Measurements from ENCODE around the gene TMBIM4. TPM values are rescaled to one million over a fixed set of nuclear protein-coding genes. Genes with fewer than 3 reads are reported as not detected.

TMBIM4 gene
- total RNA-seq, 1 experiment from 2014 or later: 115 TPM

DNA sequence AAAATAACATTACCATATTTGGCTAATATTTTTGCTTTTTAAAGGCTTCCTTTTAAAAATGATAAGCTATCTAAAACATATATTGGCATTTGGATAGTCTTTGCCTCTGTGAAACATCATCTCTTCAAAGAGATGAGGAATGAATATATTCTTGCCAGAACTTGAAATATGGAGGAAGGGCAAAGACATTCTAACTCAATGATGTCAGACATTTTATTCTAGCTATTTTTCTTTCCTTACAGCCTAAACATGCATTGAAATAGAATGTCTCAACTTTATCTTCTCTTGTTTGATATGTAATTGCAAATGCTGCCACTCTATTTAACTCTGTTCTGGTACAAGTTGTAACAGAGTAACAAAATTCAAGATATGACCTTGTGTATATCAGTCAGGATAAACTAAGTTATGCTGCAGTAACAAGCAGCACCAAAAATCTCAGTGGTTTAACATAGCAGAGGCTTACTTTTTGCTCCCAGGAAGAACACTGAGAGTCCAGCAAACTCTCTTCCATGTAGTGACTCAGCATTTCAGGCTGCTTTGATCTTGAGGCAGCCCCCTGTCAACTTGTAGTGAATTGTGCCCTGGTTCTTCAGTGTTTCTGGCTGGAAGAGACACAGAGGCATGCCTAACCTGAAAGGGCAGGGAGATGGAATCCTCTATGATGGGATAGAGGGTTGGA lies 30.2 kb upstream of the TMBIM4 start:
- no peak for ATAC-seq
- Histone ChIP-seq H3K4me3 (ENCODE audit: low read depth in 2 of 2, low read length in 2 of 2) (no peak overlapping the region), H3K9me3 (ENCODE audit: control insufficient read depth, insufficient read depth, low read depth, low read length) (no peaks in the 10 kb centered on the region; the same call in 1 of the 2 replicates), H3K27me3 (ENCODE audit: control insufficient read depth, insufficient read depth, low read length) (no peaks in the 10 kb centered on the region), H3K27ac (ENCODE audit: low read length) (no peak overlapping the region), H3K36me3 (ENCODE audit: control insufficient read depth, insufficient read depth, low read length) (no peaks in the 10 kb centered on the region; the same call in 1 of the 2 replicates), H3K4me1 (ENCODE audit: control insufficient read depth, insufficient read depth, low read length) (peaks cover 6% of the 10 kb centered on the region)
- ChIA-PET CTCF (no interaction called here), POLR2A (no interaction called here)
- BruUV-seq (replicated peaks): no TSS peak
- DNase-seq (ENCODE audit: low read depth, low spot score): no peak
- in situ Hi-C loops (cut with HindIII; ENCODE audit: low pct_unique_long_range_greater_than_20kb, low sequenced_read_pairs) (no loop called here), intact Hi-C loops (cut with micrococcal nuclease; ENCODE audit: unreplicated experiment) (no loop called here)
- no peak for TF ChIP-seq CTCF (IDR thresholded peaks at IDR 0.05)
- TF ChIP-seq SIN3A (IDR thresholded peaks at IDR 0.05; ENCODE audit: borderline replicate concordance, insufficient read depth, low read depth, low read length): no peak
- TF ChIP-seq TCF7L2 (IDR thresholded peaks at IDR 0.05; ENCODE audit: low read depth, low read length): no peak
- TF ChIP-seq POLR2AphosphoS5 (IDR thresholded peaks at IDR 0.05; ENCODE audit: low read depth, low read length): no peak
- TF ChIP-seq REST (IDR thresholded peaks at IDR 0.05; ENCODE audit: insufficient read depth in 1 of 2, low read depth in 2 of 2, low read length in 1 of 2): no peak

DNA sequence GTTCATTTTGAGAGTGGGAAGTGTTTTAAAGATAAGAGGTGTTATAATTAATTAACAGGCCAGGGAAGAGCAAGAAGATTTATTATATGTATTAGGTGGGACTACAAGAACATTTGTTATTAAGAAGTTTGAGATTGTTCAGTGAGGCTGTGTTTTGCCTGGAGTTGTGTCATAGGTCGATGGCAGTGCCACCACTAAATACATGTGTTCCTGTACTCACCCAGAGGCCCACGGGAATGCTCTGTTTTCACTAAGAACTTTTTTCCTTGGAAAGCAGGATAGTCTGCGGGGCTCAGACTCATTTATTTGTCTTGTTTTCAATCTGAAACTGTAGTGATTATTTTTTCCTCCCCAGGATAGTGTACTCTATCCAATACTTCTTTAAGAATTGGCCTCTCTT lies 29.3 kb upstream of the TMBIM4 start:
- in situ Hi-C loops (cut with HindIII; ENCODE audit: low pct_unique_long_range_greater_than_20kb, low sequenced_read_pairs): no loop called here
- Histone ChIP-seq H3K27ac (ENCODE audit: low read length) (no peak overlapping the region), H3K27me3 (ENCODE audit: control insufficient read depth, insufficient read depth, low read length) (no peaks in the 10 kb centered on the region), H3K9me3 (ENCODE audit: control insufficient read depth, insufficient read depth, low read depth, low read length) (no peaks in the 10 kb centered on the region; the same call in 1 of the 2 replicates), H3K4me1 (ENCODE audit: control insufficient read depth, insufficient read depth, low read length) (peaks cover 6% of the 10 kb centered on the region), H3K4me3 (ENCODE audit: low read depth in 2 of 2, low read length in 2 of 2) (no peak overlapping the region), H3K36me3 (ENCODE audit: control insufficient read depth, insufficient read depth, low read length) (no peaks in the 10 kb centered on the region; the same call in 1 of the 2 replicates)
- ATAC-seq (no peak), DNase-seq (ENCODE audit: low read depth, low spot score) (no peak)
- TF ChIP-seq REST (IDR thresholded peaks at IDR 0.05; ENCODE audit: insufficient read depth in 1 of 2, low read depth in 2 of 2, low read length in 1 of 2) (no peak), POLR2AphosphoS5 (IDR thresholded peaks at IDR 0.05; ENCODE audit: low read depth, low read length) (no peak), TCF7L2 (IDR thresholded peaks at IDR 0.05; ENCODE audit: low read depth, low read length) (no peak), CTCF (IDR thresholded peaks at IDR 0.05) (no peak), SIN3A (IDR thresholded peaks at IDR 0.05; ENCODE audit: borderline replicate concordance, insufficient read depth, low read depth, low read length) (no peak)
- ChIA-PET CTCF (no interaction called here), POLR2A (no interaction called here)
- intact Hi-C loops (cut with micrococcal nuclease; ENCODE audit: unreplicated experiment): no loop called here
- BruUV-seq (replicated peaks): no TSS peak
